HTR-8/SVneo (cell line): ENCODE measurements around the gene COL1A1.
A peak's percentile ranks its signal among the peaks of the same experiment; 100 is the strongest.

Experiments used
- DNase-seq: peaks from one replicate; pipeline ENCODE4 v3.0.0; 2011; ENCODE audit warnings: low spot score, mixed read lengths; ENCODE audit not compliant: insufficient read length
- FAIRE-seq: peaks from 2 replicates; lab custom pipeline; 2011; peaks lifted over from hg19 to GRCh38; lab: Jason Lieb, UNC

COL1A1 gene

DNA sequence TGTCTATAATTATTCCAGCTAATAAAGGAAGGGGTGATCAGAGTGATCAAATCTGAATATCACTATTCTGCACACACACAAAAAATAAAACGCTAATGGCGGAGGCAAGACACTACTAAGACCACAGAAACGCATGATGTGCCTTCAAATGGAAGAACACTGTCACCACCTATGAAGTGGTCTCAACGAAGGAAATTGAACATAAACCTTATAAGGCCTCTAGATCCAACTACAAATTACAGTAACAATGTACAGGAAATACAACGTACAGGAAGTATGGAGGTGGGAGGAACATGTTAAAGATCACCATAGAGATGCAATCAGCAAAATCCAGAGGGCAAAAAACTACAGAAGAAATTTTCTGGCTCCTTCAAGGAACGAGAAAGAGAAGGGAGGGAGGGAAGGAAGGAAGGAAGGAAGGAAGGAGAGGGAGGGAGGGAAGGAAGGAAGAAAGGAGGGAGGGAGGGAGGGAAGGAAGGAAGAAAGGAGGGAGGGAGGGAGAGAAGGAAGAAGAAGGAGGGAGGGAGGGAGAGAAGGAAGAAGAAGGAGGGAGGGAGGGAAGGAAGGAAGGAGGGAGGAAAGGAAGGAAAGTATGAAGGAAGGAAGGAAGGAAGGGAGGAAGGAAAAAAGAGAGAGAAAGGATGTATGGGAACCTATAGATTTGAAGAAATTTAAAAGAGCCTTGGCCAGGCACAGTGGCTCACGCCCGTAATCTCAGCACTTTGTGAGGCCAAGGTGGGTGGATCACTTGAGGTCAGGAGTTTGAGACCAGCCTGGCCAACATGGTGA lies 38.8 kb downstream of the COL1A1 start:
- DNase-seq (no peak), FAIRE-seq (no peak)

DNA sequence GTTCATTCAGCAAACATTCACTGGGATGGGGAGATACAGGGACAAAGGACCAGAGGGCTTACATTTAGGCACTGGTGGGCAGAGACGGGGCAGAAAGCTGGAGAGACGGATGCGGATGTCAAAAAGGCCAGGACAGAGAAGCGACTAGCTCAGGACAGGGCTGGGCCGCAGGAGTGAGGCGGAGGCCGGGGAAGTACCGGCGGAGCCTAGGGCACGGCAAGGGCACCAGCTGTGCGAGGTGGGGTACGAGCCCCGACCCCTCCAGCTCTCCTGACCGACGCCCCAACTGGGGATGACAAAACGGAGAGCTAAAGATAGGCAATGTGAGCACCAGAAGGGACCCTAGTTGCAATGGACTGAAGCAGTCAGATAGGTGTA lies 39.5 kb downstream of the COL1A1 start:
- no peak for DNase-seq
- FAIRE-seq: no peak

DNA sequence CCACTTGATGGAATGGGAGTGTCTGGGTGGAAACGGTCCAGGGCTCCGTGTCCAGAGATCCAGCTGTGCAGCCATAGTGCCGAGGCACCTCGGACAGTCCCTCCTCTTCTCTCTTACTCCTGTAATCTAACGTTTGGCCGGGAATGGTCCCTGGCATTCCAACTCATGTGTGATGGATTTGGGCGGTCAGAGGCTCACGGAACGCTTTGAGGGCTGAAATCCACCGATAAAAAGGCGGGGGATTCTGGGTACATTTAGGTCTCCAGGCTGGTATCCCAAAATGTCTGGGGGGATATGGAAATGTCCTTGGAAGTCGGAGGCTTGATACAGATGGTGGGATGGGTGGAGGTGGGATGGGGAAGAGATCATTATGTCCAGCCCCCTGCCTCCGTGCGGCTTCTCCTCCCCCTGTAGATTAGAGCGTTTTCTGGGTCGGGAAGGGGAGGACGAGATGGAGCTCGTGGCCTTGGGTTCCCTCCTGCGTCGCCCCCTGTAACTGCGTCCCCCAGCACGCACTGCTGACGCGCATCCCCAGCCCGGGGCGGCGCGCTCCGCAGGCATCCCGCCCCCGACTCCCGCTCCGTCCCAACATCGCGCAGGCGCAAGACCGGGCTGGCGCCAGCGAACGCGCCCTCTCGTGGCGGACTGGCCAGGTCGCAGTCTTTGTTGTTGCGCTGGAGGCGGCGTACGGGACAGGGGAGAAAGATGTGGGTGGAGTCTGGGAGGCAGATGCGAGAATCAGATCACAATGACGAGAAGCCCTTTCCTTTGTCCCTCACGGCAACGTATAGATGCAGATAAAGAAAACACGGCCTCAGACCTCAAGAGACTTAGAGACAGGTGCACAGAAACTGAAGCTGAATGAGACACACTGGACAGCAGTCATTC lies 40.2 kb downstream of the COL1A1 start:
- FAIRE-seq (peak; percentile 100), DNase-seq (peak; percentile 100)

DNA sequence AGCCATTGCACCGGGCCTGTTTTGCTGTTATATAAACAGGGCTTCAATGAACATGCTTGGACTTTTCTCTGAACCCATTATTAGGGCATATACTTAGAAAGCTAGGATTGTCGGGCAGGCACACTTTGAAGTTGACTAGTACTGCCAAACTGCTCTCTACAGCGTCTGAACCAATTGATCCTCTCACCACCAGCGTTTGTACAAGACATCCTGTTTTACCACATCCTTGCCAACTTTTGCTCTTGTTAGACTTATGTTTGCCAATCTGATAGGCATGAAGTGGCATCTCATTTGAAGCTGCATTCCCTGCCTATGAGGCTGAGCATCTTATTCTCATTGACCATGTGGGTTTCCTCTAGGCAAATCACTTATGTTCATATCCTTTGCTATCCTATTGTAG lies 43.5 kb downstream of the COL1A1 start:
- DNase-seq: no peak
- peak; percentile 54 for FAIRE-seq

DNA sequence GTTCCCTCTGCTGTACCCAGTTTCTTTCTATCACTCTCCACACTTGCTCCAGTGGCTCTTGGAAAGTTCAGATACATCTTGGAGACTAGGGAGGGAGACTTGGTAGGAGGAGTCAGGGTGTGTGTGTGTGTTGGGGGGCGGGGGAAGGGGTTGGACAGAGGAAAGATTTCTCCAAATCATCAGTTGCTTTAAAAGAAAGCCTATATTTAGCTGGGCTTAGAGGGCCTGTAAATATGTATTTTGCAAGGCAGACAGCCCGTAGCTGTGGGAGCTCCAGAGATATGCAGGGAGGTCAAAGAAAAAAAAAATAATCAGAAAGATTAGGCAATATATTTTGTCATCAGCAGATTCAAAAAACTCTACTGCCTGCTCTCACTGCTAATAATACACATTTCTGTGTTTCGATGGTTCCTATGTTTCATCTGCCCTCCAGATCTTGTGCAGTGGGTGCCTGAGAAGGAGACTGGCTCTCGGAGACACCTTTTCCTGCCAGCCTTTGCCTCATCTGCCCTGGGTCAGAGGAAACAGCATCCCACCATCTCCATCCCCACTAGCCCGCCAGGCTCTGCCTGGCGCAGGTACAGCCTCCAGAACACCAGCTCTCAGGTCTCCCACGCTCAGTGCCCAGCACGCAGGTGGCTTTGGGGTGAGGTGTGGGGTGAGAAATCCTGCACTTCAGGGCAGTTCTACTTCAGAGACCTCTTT lies 46.2 kb downstream of the COL1A1 start:
- FAIRE-seq: no peak

DNA sequence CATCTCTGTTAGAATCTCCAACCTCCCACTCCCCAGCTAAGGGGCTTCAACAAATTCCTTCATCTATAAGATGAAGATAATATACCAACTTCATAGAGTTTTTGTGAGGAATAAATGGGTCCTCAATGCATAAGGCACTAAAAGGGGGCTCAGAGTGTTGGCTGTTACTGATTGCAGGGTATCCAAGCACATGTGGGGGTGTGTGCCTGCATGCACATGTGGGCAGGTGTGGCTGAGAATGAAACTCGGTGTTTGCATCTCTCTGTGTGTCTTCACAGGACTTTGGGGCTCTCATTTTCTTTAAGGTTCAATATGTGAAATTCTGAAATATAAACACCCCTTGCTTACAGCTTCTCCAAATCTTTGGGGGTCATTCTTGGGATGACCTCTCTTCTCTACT lies 46.8 kb downstream of the COL1A1 start:
- FAIRE-seq (no peak), DNase-seq (no peak)

More for the DNA sequence above, 46.2 kb downstream of the COL1A1 start:
- no peak for DNase-seq

DNA sequence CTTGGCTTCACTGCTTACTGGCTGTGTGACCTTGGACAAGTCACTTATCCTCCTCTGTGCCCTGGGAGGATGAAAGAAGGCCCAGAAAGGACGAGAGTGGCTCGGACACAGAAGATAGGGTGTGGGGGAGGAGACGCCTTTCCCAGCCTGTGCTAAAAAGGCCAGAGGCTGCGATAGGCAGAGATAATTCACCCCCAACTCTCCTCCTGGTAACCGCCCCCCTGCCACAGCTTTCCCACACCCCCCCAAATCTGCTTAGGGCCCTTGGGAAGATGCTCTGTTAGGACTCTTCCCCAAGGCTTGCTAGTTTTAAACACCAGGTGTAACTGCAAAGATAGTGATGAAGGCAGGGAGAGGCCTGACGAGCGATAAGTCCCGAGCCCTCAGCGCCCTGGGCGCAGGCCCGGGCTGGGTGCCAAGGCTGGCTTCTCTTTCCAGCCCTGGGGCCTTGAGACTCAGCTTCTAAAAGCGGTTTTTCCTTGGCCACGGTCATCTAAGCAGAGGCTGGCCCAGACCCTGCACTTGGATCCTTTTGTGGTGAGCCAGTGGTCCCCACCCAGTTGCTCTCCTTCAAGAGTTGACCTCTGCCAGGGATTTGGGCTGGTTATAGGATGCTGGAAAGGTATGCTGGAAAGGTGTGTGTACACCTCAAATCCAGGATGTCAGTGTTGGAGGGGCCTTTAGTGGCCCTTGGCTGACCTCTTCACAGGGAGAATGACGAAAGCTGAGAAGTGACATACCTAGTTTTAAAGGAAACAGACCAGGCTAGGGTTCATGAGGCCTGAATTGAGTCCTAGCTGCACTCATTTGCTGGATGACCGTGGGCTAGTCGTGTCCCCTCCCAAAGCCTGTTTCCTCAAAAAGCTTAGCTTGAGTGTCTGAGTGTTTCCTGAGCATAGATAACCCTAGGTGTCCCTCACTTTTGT lies 47.5 kb downstream of the COL1A1 start:
- FAIRE-seq: no peak

DNA sequence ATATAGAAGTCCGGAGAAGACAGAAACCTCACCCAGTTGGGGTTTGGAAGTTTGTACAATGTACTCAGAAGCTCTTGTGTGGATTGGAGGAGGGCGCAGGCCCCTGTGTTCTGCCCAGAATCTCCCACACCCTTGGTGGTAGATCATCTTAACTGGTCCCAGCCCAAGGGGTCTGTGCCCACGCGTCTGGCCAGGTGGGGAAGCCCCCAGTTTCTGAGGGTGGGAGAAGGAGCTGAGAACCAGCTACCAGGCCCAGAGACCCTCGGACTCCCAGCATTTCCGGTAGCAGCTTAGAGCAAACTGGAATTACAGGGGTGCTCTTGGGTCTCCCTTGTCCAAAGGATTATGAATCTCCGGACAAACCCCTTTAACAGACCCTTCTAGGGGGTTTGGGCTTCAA lies 48.7 kb downstream of the COL1A1 start:
- no peak for DNase-seq
- FAIRE-seq: no peak

More for the DNA sequence above, 47.5 kb downstream of the COL1A1 start:
- no peak for DNase-seq

DNA sequence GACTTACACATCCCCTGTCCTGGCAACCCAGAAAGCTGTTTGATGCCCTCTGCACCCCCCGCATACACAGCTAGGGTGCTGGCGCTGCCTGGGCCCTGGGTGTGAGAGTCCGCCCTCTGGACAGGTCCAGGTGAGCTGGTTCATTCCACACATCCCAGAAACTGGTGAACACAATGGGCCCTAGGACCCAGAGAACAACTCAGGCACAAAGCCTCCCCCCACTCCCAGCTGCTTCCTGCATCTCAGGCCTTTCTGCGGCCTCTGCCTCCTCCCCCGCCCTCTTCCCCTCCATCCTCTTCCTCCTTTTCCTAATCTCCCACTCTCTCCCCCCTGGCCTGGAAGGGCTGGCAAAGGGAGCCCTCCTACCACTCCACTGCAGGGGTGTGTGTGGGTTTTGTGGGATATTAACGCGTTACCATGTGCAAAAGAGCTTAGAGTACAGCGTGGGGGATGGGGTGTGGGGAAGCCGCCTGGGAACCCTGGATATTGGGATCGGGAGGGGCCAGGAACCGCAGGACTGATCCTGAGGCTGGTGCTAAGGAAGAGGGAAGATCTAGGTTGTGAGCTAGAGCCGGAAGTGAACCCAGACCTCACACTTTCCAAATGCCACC lies 49.4 kb downstream of the COL1A1 start:
- peak; percentile 96 for DNase-seq
- FAIRE-seq: peak; percentile 95

DNA sequence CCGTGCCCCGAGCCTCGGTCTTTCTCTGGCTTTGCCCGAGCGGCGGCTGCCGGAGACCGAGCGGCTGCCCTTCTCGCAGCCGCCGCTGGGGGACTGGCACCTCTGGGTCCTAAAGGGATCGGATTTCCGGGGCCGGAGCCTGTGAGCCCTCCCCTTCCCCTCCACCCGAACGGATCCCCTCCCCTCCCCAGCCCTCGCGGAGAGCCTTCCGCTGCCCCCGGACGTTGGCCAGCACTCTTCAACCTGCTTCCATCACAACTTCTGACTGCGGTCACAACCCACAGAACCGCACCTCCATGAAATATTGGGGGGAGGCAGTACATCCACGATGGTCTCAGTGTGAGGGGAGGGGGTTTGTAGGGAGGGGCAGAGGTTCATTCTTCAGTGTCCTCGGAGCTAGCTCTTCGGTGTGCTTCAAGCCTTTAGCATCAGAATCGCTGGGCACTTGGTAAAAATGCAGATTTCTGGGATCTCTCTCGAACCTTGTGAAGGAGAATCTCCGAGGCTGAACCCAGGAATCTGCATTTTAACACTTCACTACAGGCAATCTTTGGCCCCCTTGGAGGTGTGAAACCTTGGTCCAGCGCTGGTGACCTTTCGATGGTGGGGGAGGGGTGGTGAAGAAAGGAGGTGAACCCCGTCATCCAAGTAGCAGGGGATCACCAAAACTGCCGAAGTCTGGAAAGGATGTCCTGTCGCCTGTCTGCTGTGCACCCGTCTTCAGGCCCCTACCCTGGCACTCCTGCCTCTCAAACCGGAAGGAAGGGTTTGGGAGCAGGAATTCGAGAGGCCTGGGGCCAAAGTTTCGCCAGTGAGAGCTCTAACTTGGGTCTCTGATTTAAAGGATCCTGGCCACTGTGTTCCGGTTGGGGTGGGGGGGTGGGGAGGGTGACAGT lies 50.1 kb downstream of the COL1A1 start:
- FAIRE-seq (peak; percentile 90), DNase-seq (peak; percentile 97)

DNA sequence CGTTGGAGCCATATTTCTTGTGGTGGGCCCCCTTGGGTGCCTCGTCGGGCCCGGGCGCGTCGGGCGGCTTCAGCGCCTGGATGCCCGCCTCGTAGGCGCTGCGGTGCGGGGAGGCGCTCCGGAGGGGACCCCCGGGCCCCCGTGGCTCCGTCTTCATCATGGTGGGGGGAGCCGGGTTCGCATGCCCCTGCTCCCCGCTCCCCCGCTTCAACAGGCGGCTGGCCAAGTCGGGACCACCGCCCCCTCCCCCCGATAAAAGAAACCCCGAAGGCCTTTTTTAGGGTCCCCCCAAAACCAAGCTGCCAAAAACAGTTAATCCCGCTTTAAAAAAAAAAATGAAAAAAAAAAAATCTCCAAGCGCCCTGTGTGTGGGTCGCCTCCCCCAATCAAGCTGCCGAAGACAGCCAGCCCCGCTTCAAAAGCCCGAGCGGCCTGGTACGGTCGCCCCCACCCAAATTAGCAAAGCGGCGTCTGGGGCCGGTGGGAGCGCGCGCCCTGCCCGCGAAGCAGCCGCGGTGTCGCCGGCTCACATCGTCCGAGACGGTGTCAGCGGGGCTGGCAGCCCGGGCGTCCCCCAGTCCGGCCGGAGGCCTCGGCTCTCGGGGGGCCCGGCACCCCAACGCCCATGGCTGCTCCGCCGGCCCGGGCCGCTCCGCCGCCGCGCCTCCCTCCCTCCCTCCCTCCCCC lies 50.9 kb downstream of the COL1A1 start, which contains the start of gene PPP1R9B:
Gene PPP1R9B, minus strand, starts transcription at position 324 of the 687 bp plus-strand sequence. Its CDS starts 164 bp downstream, at position 160.
- DNase-seq: no peak
- FAIRE-seq: no peak

DNA sequence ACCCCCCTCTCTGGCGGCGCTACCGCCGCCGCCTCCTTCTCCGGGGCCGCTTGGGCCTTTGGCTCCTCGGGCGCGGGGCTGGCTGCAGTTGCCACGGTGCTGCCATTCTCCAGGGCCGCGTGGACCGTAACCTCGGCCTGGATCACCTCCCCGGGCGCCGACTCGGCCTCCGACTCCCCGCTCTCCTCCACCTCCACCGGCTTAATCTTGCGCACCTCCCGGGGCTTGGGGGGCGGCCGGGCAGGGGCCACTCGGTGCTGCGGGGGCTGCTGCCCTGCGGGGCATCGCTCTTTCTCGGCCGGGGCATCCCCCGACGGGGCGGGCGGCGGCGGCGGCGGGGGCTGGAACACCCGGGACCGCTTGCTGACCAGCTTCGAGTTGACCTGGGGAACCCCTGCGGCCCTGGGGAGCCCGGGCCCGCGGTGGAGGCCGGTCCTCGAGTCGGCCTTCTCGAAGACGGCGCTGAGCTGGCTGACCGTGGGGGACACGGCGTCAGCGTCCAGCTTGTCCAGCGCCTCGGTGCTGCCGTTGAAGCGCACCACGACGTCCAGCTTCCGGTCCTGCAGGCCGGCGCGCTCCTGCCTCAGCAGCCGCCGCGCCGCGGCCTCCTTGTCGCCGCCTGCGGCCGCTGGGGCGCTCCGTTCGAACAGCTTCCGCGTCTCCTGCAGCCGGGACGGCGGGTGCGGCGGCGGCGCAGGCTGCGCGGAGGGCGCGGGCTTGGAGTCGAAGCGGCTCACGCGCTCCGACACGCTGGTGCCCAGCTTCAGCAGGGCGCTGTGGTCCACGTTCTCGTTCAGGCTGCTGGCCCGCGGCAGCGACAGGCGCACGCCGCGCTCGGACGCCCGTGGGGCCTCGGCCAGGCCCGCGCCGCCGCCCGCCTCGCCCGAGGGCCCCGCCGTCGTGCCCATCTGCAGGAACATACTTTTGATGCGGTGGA lies 51.7 kb downstream of the COL1A1 start:
- peak; percentile 59 for FAIRE-seq

DNA sequence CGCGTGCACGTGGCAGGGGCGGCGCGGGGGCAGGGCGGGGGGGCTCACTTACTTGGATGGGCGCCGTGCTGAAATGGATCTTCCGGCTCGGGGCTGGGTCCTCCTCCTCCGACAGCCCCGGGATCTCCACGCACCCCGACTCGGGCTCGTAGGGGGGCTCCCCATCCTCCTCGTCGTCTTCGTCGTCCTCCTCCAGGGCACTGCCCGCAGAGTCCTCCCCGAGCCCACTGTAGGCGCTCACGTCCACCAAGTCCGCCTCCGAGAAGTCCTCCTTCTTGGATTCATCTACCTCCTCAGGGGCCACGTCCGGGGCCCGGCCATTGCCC lies 52.4 kb downstream of the COL1A1 start:
- FAIRE-seq (no peak), DNase-seq (no peak)

More for the DNA sequence above, 51.7 kb downstream of the COL1A1 start:
- no peak for DNase-seq

DNA sequence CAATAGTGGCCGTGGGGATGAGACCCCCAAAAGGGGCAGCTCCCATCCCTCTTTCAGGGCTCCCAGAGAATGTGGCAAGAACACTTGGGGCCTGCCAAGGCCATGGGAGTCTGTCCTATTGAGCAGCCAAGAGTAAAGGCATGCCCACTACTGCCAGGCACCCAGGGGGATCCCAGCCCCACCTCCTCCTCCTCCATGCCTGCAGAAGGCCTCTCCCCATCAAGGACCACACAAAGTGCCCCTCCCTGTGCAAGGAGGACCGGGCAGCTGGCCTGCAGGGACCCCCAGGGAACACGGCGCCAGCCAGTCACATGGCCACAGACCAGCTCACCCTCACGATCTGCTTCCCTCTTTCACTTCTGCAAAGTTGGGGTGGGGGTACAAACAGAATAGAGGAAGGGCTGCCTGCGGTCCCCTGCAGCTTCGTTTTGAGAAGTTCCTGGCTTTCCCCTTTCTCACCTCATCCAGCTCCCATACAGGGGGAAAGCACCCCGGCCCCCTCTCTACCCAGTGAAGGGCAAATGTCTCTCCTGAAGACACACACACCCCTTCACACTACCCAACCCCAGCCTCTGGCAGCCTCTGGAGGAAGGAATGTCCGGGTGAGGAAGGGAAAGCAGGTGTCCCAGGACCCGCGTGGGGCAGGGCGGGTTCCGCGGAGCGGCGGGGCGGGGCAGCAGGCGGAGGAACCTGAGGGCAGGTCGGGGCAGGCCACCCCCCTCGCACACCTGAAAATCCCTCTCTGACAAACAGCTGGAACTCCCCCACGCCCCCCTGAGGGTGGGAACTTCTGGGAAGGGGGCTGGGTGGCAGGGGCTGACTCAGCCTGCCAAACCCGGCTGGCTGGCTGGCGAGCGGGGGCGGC lies 53.0 kb downstream of the COL1A1 start:
- DNase-seq (peak; percentile 68), FAIRE-seq (peak; percentile 83)

DNA sequence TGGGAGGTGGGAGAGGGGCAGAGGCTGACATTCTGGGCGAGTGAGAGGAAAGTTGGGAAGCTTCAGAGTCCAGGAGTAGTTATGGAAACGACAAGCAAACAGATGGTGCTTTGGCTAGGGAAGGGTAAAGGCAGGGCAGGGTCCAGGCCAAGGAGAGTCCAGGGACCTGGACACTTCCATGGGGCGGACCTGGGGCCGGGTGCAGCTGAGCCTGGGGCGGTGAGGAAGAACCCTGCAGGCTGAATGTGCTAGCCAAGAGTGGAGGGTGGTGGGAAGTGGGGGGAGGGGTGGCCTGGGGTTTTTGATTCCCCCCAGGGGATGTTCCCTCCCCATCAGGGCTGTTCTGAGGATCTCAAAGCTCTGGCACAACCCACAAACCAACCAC lies 53.6 kb downstream of the COL1A1 start:
- FAIRE-seq: peak; percentile 36

More for the DNA sequence above, 53.6 kb downstream of the COL1A1 start:
- no peak for DNase-seq
